SKM-1 (cell line): ENCODE results near the gene BAIAP2.
"Not testable (repeated sequence)": the region's sequence is repeated elsewhere in the genome, so short reads cannot be mapped to it uniquely, and the experiment has no call there.

ENCODE experiments used
- DNase-seq: peaks from one replicate; lab custom pipeline; 2025; ENCODE audit not compliant: unreplicated experiment; lab: John Stamatoyannopoulos, UW

The BAIAP2 gene

DNA sequence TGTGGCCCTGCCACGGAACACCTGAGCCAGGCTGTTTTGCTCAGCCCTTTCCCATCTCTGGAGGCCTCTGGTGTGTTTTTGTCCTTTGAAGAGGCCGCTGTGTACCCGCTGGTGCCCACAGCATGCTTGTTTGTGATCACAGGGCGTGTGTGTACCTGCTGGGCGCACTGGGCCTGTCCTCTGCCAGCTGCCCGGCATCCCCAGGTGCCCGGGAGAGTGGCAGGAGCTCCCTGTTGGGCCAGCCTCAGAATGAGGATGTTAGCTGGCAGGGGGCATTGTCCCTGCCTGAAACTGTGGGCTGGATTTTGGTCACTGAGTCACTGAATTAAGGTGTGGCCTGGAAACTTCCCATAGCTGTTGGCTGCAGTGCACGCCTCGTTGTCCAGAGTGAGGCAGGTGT is 31.1 kb downstream of the BAIAP2 start:
- no peak for DNase-seq

DNA sequence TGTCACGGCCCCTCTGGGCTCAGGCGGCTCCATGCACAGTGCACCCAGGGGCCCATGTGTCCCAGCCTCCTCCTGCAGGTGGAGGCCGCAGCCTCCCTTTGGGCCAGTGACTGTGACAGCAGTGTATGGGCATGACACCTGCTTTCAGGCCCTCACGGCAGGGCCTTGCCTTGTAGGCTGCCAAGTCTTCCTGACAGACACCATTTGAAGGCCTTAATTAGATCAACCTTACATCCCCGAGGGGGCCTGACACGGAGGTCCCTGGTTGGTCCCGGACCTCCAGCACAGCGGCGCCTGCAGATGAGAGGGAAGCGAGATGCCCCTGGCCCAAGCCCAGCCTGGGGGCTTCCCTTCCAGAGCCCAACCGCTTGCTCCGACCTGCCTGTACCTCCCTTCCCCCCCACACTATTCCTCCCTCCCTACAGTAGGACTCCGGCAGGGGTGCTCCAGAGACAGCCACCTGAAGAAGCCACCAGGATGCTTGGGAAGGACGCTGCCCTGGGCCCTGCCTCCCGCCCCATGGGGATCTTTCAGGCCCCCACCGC is 31.9 kb downstream of the BAIAP2 start:
- DNase-seq = no peak

DNA sequence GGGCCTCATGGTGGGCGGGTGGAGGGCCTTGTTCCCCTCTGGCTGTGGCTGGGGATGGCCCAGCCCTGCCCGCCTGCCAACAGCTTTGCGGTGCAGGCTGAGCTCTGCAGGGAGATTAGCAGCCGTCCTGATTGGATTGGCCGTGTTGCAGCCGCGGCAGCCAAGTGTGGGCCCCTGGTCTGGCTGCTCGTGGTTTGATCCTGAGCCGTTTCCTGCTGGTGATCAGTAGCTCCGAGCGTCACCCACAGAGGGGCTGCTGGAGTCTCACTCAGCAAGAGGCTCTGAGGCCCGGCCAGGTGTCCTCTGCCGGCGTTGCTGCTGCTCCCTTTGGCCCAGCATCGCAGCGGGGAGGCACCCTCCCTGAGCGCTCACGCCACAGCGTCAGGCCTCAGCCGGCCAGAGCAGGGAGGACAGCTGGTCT is 32.5 kb downstream of the BAIAP2 start:
- DNase-seq = no peak

DNA sequence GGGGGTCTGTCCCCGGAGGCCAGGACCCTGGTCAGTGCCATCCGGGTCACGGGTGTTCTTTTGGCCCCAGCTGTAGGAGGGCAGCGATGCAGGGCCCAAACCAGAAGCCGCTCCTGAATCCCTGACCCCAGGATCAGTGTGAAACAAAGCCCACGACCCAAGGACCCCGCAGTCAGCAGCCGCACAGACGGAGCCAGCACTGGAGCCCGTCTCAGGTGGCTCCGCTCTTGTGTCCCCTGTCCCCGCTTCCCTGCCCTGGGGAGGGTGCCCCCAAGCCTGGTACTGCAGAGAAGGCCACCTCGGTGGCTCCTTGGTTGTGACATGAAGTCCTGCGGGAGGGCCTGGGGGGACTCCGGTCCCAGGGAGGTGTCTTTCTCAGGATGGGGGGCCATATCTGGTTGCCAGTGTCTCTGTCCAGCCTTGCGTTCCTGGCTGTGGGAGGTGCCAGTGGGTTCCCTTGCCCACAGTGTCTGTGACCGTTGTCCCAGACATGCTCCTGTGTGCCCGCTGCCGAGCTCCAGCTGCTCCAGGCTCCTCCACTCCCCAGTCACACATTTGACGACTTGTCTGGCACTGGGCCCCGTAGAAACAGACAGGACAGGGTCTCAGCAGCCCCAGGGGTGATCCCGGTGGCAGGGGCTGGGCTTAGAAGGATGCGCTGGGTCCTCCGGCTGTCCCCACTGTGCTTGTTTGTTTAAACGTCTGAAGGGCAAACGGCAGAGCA is 33.6 kb downstream of the BAIAP2 start:
- no peak for DNase-seq

DNA sequence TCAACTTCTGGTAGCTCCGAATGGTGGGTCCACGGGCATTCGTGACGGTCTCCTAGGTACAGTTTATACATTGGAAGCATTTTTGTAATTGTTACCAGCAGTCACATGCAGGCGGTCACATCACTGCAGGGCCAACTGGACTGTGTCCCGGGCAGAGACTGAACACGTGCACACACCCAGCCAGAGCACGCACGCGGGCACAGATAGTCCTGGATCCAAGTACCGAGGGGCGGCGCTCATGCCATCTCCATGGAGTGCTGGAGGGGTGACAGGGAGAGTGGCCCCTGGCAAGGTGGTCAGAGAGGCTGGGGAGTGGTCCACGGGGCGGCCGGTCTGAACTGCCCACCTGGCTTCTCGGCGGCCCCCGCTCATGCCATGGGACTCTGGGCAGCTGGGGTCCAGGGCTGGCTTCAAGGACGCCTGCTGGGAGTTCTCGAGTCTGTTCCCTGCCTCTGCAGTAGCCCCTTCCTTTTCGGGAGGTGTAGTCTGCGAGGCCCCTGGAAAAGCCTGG is 34.2 kb downstream of the BAIAP2 start:
- DNase-seq = no peak

DNA sequence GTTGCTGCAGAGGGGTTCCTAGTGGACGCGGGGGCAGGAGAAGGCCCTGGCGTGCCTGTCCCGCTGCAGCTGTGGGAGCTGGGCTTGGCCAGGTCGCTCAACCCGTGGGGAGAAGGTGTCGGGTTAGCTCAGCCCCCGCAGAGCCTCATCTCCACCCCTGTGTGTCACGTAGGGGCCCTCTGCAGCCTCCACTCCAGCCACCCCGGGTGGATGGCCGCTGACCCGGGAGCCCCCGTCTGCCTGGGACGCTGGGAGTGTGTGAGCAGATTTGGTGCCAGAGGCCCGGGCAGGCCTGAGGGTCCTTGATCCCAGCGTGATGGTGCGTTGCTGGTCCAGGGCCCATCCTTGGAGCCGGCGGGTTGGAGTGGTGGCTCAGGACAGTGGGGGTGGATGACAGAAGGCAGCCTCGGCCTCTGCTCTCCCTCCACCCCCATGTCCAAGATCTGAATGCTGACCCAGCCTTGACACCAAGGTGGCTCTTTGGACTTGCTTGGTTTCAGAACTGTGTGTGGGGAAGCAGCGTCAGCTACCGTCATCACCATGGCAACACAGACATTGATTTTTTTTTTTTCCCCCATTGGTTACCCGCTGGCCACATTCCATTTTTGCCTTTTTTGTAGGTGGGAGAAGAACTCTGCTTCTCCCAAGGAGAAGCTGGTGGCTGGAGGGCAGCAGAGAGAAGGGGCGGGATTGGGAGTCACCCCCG is 35.7 kb downstream of the BAIAP2 start:
- DNase-seq = no peak

DNA sequence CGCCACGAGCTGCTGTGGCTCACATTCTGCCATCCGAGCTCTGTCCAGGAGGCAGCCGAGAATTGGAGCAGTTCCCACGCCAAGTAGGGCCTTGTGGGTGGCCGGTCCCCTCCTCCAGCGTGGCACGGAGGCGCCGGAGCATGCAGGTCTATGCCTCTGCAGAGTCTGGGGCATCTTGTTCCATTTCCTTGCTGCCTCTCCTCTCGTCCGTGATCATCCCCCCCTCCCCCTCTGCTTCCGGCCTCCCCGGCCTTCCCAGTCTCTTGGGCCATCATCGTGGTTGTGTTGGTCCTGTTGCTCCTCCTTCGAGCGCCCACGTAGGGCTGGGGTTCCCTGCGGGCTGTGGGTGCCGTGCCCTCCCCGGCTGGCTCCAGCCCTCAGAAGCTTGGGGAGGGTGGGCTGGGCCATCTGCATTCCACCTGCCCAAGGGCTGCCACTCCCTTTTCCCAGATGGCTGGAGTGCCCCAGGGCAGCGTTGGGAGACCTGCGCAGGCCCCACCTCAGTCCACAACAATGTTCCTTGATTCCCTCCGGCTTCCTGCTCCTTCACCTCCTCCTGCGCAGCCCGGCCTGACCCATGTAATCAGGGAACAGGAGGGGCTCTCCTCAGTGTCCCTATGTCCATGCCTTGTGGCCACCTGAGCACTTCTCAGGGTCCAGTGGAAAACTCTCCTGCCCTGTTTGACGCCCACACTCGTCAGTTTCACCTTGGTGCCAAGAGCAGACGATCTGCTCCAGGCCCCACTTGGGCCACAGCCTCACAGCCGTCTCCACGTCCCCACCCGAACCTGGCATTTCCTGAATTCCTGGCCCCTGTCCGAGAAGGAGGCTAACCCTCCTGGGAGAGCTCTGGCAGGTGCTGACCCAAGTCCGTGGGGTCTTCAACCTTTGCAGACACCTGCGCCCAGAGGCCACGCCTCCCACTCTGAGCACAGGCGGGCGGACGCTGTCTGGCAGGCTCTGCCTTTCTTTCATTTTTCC is 37.1 kb downstream of the BAIAP2 start:
- DNase-seq = no peak

DNA sequence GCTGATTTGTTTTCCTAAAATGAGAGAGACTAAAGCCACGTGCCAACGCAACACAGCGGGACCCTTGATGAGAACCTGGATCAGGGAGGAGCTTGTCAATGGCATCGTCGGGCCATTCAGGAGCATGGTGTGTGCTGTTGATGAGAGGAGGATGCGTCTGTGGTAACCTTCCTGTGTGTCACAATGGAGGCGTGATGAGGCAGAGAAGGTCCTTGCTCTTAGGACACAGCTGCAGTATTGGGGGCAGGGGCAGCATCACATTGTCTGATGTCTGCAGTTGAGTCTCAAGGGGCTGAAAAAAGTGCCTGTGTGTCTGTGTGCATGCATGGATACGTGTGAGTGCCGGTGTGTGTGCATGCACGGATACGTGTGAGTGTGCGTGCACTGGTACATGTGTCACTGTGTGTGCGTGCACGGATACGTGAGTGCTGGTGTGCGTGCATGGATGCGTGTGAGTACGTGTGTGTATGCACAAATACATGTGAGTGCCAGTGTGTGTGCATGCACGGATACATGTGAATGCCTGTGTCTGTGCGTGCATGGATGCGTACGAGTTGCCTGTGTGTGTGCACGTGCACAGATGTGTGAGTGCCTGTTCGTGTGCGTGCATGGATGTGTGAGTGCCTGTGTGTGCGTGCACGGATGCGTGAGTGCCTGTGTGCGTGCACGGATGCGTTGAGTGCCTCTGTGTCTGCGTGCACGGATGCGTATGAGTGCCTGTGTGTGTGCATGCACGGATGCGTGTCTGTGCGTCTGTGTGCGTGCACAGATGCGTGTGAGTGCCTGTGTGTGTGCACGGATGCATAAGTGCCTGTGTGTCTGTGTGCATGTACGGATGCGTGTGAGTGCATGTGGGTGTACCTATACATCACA is 39.3 kb downstream of the BAIAP2 start:
- no peak for DNase-seq

DNA sequence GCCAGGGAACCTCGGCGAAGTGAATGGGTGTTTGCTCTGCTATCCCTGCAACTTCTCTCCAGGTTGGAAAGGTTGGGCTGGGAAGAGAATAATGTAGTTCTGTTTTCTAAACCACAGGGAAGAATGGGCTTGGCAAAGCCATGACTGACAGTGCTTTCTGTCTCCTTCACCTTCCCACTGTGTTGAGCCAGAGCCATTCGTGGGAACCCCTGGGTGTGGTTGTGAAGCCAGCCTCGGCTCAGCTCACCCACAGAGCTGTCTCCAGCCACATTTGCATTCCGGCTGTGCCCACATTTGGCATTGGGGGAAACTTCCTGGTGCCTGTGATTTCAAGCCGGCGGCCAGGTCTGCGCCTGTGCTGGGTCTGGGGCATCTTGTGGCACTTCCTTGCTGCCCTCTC is 39.9 kb downstream of the BAIAP2 start:
- DNase-seq = no peak

DNA sequence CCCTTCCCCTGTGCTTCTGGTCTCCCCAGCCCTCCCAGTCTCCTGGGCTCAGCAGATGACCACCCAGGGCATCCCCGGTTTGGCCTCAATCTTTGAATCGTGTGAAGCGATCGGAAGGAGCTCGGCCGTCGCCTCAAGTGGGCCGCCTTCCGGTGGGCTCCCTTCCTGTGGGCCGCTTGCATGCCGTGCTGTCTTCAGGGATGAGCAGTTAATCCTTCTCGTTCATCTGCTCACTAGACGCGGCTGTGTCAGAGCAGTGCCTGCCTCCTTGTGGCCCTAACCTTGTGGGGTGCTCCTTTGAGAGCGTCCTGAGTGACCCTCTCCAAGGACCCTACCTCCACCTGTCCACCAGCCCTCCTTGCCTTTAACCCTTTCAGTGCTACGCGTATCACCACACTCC is 40.4 kb downstream of the BAIAP2 start:
- DNase-seq = no peak

DNA sequence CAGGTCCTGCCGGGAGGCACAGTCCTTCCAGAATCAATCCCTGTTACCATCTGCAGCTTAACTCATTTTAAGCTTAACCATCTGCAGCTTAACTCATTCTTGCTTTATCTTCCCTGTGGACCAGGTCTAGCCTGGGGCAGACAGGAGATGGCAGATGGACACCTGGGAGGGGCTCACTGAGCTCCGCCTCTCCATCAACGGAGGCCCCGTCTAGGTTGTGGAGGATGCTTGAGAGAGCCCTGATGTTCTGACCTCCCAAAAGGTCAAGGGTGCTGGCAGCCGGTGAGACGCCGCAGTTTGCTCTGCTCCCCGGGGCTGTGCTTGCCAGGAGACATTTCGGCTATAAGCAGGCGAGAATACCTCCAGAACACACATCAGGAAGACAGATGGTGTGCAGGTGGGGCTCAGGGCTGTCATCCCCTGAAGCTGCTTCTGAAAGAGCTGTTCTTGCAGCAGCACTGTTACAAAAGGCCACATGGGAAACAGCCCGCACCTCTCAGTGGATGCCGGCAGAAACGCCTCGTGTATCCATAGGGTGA is 41.3 kb downstream of the BAIAP2 start:
- no peak for DNase-seq

DNA sequence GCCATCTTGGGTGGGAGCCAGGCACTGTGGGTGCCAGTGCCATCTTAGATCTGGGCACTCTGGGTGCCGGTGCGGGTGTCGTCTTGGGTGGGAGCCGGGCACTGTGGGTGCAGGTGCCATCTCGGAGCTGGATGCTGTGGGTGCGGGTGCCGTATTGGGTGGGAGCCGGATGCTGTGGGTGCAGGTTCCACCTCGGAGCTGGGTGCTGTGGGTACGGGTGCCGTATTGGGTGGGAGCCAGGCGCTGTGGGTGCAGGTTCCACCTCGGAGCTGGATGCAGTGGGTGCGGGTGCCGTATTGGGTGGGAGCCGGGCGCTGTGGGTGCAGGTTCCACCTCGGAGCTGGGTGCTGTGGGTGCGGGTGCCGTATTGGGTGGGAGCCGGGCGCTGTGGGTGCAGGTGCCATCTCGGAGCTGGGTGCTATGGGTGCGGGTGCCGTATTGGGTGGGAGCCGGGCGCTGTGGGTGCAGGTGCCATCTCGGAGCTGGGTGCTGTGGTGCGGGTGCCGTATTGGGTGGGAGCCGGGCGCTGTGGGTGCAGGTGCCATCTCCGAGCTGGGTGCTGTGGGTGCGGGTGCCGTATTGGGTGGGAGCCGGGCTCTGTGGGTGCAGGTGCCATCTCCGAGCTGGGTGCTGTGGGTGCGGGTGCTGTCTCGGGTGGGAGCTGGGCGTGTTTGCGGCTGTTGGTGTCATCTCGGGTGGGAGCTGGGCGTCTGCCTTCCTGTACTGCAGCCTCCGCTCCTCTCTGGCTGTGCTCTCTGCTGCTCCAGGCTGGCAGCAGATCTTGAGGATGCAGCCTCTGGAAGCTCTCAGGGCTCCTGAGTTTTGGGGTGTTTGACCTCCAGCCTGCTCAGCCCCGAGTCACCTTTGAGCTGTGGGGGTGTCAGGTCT is 43.3 kb downstream of the BAIAP2 start:
- DNase-seq = not testable (repeated sequence)

DNA sequence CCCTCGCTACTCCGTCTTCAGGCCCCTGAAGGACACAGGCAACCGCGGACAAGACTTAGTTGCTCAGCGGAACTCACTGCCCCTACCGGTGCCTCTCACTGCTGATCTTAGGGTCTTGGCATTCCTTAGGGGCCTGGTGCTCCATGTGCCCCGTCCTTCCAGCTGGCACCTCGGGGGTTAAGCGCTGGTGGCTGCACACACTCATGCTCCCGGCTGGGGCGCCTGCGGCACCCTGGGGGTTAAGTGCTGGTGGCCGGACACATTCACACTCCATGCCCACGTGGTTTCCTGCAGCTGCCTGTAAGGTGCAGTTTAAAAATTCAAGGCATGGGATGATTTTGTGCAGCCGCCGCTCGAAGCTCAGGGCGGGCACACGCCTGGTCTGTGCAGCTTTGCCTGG is 45.1 kb downstream of the BAIAP2 start:
- no peak for DNase-seq

DNA sequence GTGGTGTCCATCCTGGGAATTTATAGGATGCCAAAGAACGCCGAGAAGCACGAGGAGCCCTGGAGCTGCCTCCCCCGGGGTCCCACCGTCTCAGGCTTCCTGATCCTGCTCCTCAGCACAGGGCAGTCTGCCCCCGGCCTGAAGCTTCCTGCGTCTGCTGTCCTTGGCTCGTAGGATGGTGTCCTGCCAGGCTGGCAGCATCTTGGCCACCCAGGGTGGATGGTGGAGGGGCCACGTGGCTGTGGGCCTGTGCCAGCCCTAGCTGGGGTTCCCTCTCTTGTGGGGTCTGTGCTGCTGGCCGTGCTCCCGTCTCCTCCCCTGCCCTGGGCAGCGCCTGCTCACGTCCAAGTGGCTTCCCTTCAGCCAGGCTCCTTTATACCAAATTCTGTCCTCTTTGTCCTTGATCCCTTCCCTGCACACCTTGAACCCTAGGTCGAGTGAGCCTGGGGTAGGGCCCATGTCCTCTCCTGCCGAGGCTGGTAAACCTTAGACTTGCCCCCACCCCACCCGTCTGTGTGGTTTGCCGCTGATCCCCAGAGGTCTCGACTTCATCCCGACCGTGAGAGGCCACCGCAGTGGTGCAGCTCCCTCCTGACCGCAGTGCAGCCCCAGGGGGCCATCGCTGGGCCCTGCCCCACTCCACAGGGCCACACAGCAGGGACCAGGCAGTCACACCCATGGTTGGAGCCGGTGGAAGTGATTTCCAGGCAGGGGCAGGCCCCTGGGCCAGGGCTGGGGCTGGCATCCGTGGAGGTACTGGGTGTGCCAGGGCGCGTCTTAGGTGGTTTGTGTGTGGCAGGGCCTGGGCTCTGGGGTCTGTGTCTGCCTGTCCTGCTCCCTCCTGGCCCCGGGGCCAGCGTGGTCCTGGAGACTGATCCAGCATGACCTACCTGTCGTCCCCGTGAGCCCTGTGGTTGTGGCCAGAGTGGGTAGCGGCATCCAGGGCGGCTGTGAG is 46.5 kb downstream of the BAIAP2 start:
- no peak for DNase-seq

DNA sequence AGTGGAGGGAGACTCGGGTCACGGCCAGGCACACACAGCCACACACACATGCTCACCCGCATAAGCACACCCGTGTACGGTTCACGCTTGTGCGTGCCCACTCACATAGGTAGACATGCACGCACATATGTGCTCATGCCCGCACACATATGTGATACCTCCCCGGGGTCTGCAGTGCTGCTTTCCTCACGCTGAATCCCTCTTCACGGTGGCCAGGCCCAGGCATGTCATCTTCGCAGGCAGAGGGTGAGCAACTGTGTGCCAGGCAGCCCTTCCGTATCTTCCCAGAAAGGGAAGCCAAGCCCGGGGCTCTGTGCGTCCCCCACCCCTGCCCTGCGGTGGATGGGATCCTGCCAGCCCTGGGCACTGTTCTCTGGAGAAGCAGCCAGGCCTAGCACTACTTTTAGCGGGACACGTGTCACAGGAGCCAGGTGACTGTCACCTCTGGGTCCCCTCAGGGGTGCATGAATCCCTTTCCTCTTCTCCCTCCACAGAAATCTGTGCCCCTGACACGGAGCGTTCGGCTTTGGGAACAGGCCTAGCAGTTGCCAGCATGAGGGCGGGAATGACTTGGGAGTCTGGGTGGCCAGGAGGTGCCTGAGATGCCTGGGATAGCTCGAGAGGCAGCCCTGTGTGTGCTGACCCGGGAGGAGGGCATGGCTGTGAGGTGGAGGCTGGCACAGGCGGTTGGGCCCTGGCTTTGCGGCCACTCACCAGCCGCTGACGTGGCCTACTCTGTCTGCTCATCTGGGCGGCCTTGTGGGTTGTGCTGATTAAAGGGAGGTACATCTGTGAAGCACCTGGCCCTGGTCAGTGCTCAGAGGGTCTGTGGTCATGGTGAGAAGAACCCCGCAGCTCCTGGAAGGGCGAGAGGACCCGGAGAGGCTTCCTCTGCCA is 47.5 kb downstream of the BAIAP2 start:
- DNase-seq = no peak

DNA sequence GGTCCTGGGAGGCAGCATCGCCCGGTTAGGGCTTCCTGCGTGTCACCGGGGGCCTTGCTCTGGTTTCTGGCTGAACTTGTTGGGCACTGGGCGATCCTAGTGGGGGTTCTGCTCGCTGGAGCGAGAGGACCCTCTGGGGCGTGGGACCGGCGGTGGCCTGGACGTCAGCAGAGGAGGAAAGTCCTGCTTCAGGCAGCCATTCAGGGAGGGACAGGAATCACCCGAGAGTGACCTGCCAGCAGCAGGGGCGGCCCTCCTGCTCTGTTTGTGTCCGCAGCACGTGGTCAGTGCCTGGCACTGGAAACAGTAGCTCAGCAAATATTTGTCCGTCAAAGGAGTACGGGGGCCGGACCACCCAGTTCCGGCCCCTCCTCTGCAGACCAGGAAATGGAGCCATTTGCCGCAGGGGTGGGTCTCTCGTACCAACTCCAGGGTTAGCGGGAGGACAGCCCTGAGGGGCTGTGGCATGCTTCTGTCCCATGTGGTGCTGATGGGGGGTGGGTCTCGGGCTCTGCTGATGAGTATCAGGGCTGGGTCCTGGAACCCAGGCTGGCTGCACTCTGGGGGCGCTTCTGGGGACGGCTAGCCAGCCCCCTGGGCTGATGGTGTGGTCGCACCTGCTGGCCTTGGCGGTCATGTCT is 48.3 kb downstream of the BAIAP2 start:
- no peak for DNase-seq
